ENCODE results near the gene SLC9A7. TPM values are rescaled to one million over a fixed set of nuclear protein-coding genes. Genes with fewer than 3 reads are reported as not detected.
"Not testable (repeated sequence)": the region's sequence is repeated elsewhere in the genome, so short reads cannot be mapped to it uniquely, and the experiment has no call there.

The SLC9A7 gene
- total RNA-seq (2014; rRNA removed; shearing (Covaris generic)): 8.8 and 10.9 TPM in 2 replicates
- 5.8 and 7.8 TPM in 2 replicates for polyA plus RNA-seq (2014; cell fraction: nucleus; rRNA removed)

- peak; percentile 68 for DNase-seq (ENCODE audit: extremely low read depth, low read depth)
These were observed at the start of gene SLC9A7 for GRCh38 chrX:46758956-46759644. TSS of gene SLC9A7 (minus strand) at chrX:46759118. CDS start at chrX:46759029, 89 bp downstream.

DNA sequence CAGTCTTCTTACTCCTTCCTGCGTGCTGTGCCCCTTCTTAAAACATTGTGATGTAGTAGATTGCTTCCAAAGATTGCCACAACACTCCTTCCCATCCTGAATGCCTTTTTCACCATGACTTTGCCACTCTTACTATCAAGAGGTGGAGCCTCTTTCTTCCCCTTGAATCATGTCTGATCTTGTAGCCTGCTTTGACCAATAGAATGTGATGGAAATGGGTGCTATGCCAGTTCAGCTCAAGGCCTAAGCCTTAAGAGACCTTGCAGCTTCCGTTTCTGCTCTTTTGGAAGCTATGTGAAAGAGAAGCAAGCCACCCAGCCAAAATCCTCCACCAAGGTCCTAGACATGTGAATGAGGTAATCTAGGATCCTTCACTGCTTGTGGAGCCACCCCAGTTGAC lies 46.4 kb upstream of the SLC9A7 start:
- DNase-seq (ENCODE audit: extremely low read depth, low read depth): no peak

GRCh38 chrX:46803140-46803539 lies 44.2 kb upstream of the SLC9A7 start:
- peak; percentile 17 for DNase-seq (ENCODE audit: extremely low read depth, low read depth)

GRCh38 chrX:46796574-46797191 lies 37.8 kb upstream of the SLC9A7 start:
- peak; percentile 63 for DNase-seq (ENCODE audit: extremely low read depth, low read depth)

DNA sequence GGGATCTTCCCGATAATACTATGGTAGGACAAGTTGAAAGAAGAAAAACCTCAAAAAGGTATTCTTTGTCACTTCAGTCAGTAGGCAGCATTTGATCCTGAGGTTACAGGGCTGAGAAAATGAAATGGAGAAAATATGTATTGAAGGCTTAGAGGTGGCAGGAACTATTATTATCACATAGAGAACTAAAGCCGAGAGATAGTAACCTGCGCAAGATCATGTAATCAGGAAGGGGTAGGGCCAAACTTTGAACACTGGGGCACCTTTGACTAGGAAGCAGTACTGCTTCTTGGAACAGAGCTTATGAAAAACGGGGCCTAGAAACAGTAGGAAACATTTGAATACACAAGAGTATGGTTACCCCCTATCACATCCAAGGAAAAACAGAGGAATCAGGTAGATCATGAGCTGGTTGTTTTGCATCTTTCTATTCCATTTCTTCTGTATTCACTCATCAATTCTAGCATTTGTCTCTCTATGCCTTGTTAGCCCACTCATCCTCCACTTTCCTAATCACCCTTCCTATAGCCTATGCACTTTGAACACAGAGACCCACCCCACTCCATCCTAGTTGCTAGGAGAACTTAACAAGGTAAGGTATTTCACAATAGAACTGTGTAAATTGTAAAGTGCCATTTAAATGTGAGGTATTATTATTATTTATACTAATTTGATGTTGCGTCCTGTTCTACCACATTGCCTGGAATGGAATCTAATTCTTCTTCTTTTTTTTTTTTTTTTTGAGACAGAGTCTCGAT lies 34.6 kb upstream of the SLC9A7 start:
- DNase-seq (ENCODE audit: extremely low read depth, low read depth): no peak

DNA sequence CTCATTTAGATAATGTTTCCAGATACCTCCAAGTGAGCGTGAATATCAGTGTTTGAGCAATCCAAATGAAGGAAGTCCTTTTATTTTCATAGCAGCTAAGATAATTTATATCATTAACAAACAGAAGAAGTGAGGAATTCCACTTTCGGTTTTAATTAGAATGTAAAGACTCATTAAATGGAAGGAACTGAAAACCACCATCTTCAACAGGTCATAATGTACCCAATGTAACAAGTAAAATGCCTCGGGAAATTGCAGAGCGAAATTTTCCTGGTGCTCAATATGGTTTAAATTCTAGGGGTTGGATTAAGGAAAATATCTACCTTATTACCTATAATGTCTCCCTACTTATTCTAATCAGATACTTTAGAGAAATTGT lies 33.9 kb upstream of the SLC9A7 start:
- no peak for DNase-seq (ENCODE audit: extremely low read depth, low read depth)

- DNase-seq (ENCODE audit: extremely low read depth, low read depth): no peak
These were observed 33.2 kb upstream of the SLC9A7 start for GRCh38 chrX:46791927-46792809.

- no peak for DNase-seq (ENCODE audit: extremely low read depth, low read depth)
These were observed 30.0 kb upstream of the SLC9A7 start for GRCh38 chrX:46788902-46789301.

DNA sequence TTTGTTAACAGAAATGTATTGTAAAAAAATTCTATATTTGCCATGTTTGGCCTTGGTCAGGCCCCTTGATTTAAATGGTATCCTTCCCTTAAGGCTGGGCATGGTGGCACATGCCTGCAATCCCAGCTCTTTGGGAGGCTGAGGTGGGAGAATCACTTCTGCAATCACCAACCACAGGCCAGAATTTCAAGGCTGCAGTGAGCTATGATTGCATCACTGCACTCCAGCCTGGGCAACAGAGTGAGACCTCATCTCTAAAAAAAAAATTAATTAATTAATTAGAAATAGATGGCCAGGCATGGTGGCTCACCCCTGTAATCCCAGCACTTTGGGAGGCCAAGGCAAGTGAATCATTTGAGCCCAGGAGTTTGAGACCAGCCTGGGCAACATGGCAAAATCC lies 25.5 kb upstream of the SLC9A7 start:
- DNase-seq (ENCODE audit: extremely low read depth, low read depth): not testable (repeated sequence)

- no peak for DNase-seq (ENCODE audit: extremely low read depth, low read depth)
These were observed 23.1 kb upstream of the SLC9A7 start for GRCh38 chrX:46782034-46782433.

DNA sequence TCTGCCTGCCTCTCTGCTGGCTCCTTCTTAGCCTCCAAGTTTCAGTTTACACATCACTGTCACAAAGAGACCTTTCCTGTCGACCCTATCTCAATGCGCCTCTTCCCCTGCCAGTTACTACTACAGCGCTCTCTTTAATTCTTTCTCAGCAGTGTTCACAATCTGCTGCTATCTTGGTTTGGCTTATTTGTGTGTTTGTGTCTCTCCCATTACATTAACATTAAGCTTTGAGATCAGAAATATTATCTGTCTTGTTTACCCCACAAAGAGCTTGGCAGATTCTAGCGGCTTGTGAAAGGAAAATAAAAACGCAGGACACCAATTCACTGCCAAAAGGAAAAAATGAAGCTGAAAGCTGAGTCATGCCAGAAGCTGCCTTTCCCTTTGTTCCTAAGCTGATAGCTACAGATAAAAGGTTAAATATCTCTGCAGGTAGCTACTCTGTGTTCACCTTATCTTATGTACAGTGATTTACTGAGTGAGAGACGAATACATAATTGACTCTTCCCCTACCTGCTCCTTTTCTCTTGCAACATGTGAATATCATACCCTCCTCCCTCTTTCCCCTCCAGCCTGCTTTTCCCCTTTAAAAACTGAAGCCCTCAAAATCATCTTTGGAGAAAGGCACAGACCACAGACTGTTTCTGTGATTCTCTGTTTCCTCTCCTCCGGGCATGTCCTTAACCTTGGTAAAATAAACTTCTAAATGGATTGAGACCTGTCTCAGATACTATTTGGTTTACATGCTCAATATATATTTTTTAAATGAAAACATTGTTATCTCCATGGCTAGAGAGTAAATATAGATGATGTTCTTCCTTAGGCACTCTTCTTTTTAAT lies 19.3 kb upstream of the SLC9A7 start:
- DNase-seq (ENCODE audit: extremely low read depth, low read depth): peak; percentile 14

GRCh38 chrX:46770817-46771163 lies 11.9 kb upstream of the SLC9A7 start:
- no peak for DNase-seq (ENCODE audit: extremely low read depth, low read depth)

DNA sequence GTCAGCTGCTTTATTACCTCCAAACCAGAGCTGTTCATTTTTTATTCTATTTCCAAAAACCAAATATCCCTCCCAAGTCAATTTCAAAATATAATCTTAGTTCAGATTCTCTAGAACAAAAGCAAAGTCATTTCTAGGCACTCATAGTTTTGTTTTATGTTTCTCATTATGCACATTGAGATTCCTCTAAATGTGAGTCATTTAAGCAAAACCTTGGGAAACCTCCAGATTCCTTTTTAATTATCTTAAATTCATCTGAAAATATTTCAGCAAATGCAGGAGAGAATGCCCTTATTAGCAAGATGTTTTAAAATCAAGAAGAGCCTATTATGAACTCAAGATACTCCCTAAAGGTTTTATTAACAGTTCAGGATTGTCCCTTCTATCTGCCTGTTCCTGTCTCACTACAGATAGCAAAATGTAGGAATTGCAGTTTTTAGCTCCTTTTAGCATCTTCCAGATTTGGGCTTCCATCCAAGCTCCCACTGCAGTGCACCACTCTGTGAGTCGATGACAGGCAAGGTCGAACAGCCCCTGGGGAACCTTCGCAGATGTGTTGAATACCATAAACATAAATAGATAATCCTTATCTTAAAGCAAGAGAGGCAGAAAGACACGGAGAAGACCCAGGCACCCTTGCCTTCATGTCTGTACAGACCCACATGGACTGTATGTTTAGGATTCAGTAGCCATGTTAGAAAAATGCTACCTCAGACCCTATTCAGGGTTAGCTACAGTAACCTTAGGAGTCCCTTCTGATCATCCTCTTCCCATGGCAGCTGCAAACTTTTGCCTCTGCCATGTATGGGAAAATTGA lies 11.3 kb upstream of the SLC9A7 start:
- DNase-seq (ENCODE audit: extremely low read depth, low read depth): no peak

DNA sequence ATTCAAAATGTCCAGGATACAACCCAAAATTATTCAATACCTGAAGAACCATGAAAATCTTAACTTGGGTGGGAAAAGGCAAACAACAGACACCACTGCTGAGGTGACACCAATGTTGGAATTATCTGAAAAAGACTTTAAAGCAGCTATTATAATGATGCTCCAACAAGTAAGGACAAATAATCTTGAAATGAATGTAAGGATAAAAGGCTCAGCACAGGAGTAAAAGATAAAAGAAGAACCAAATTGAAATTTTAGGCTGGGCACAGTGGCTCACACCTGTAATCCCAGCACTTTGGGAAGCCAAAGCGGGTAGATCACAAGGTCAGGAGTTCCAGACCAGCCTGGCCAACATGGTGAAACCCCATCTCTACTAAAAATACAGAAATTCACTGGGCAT lies 4.0 kb upstream of the SLC9A7 start:
- DNase-seq (ENCODE audit: extremely low read depth, low read depth): no peak

DNA sequence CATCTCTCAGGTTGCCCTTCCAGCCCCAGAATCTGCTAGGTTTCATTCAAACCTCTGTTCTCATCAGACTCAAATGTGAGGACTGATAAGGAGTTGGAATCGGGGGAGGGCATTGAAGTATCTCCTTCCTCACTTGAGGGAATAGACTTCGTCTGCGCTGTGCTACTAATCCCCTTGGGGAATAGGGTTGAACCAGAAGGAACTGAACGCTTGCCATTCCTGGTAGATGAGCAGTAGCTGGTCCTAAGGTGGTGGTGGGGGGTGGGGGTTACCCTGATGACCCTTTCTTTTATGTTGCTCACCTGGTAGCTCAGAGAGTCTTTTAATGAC lies 692 bp upstream of the SLC9A7 start:
- DNase-seq (ENCODE audit: extremely low read depth, low read depth): no peak

DNA sequence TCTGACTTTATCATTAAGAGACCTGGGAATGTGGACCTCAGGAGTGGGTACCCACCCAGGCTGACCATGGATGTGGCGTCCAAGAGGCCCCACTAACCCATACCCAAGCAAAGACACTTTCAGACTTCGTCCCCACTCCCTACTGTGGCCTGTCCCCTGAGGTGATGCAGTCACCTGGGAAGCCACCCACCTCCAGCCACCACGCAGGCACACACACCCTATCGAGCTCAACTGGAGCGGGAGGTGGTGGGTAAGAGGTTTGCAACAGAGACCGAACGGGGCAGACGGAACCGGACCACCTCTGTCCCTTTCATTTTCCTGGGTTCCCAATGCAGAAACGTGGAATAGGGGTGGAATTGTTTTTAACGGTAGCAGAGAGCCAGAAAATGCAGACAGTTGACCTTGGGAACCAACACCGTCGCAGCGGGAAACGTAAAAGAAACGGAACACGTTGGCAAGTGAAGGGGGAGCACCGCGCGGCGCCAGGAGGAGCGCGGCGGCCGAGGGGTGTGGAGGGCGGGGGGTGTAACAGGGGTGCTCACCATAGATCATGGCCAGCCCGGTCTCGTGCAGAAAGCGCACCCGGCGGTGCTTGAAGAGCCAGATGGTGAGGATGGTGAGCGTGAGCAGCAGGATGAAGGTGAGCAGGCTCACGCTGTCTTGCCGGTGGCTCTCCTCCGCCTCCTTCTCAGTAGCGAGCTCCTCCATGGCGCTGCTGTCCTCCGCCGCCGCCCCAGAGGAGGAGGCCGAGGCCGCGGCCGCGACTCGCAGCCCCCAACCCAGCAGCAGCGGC lies 559 bp downstream of the SLC9A7 start:
- DNase-seq (ENCODE audit: extremely low read depth, low read depth): no peak

DNA sequence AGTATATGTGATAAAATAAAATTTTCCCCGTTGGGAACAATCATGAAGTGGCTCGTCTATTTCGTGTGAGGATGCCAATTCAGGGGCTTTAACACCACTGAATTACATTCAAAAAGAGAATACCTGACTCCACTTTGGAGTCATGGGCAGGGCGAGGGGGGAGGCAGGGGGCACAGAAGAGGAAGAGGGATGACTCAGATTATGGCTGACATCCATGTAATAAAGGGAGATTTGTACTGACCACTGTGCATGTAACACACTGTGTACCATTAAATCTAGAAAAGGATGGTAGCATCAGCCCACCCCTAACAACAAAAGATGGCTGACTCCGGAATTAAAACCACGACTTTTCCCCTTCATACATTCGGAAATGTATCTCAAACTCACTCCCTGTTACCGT lies 1.3 kb downstream of the SLC9A7 start:
- DNase-seq (ENCODE audit: extremely low read depth, low read depth): no peak

- no peak for DNase-seq (ENCODE audit: extremely low read depth, low read depth)
These were observed 1.9 kb downstream of the SLC9A7 start for GRCh38 chrX:46757052-46757451.
